GM12878 (cell line): ENCODE results near the gene PBRM1. TPM values are rescaled to one million over a fixed set of nuclear protein-coding genes. Genes with fewer than 3 reads are reported as not detected.

Experiments used
- ATAC-seq: fragments of 200-7000 bp; cut with Tn5 transposase; 3 replicates; pipeline ENCODE4 v1.9.1; 2020; ENCODE audit warnings: mild to moderate bottlenecking, moderate library complexity
- BruUV-seq: library from RNA; stranded (reverse); fragments of 400-500 nt; replicated peaks from 2 replicates; lab custom pipeline; 2021; lab: Mats Ljungman, UMichigan
- CTCF ChIA-PET: fragments of 300-600 bp; sonication (Branson Sonifier 250); formaldehyde crosslinking; extraction: SDS; loops from one replicate; lab custom pipeline; 2021; ENCODE audit warnings: inconsistent platforms; lab: Yijun Ruan, JAX
- POLR2A ChIA-PET: fragments of 350-600 bp; formaldehyde crosslinking; extraction: SDS; loops from one replicate; lab custom pipeline; 2021; ENCODE audit warnings: inconsistent platforms; lab: Charles Lee
- RAD21 ChIA-PET: fragments of 300-600 bp; sonication (Branson Sonifier 250); formaldehyde crosslinking; loops from one replicate; lab custom pipeline; 2023; ENCODE audit warnings: antibody characterized with exemption; ENCODE audit not compliant: unreplicated experiment; lab: Charles Lee
- SMC1A ChIA-PET: fragments of 300-600 bp; sonication (Branson Sonifier 250); formaldehyde crosslinking; loops from one replicate; lab custom pipeline; 2023; ENCODE audit not compliant: unreplicated experiment, uncharacterized antibody; lab: Charles Lee
- DNase-seq: peaks from one replicate; pipeline ENCODE4 v3.0.0-alpha.2; 2011; ENCODE audit warnings: low read depth, low spot score
- FAIRE-seq: peaks from 3 replicates; lab custom pipeline; 2011; peaks lifted over from hg19 to GRCh38; lab: Jason Lieb, UNC
- H2AFZ ChIP-seq: 2 replicates; pipeline ENCODE4 v1.6.0; 2011; ENCODE audit warnings: low read depth, low read length, control low read depth; ENCODE audit not compliant: control insufficient read depth
- H3K27ac ChIP-seq: 2 replicates; pipeline ENCODE4 v1.5.1; 2011; ENCODE audit warnings: control low read depth; ENCODE audit not compliant: control insufficient read depth, insufficient read depth
- H3K27me3 ChIP-seq, 2 experiments: replicated peaks in 1 of 2; 2 replicates each; pipeline versions ENCODE4 v1.6.0 to v1.6.1; 2011; ENCODE audit warnings: low read length in 1 of 2; ENCODE audit not compliant: control insufficient read depth in 2 of 2, insufficient read depth in 2 of 2
- H3K36me3 ChIP-seq, 2 experiments: 2 replicates each; pipeline ENCODE4 v1.5.1; 2011; ENCODE audit warnings: low read length in 1 of 2; ENCODE audit not compliant: control insufficient read depth in 2 of 2, insufficient read depth in 2 of 2
- H3K4me1 ChIP-seq: 2 replicates; pipeline ENCODE4 v1.6.1; 2011; ENCODE audit warnings: mild to moderate bottlenecking, low read length, moderate library complexity, mixed read lengths; ENCODE audit not compliant: control insufficient read depth, insufficient read depth
- H3K4me2 ChIP-seq: 2 replicates; pipeline ENCODE4 v1.6.0; 2011; ENCODE audit warnings: control low read depth; ENCODE audit not compliant: control insufficient read depth, insufficient read depth
- H3K4me3 ChIP-seq: fragments of 200-600 bp; sonication (generic); 2 replicates; pipeline ENCODE4 v1.5.1; 2016
- H3K79me2 ChIP-seq: 2 replicates; pipeline ENCODE4 v1.6.0; 2011; ENCODE audit warnings: low read length; ENCODE audit not compliant: control insufficient read depth, insufficient read depth
- H3K9ac ChIP-seq: 2 replicates; pipeline ENCODE4 v1.8.0; 2011; ENCODE audit warnings: low read length, control low read depth, mixed read lengths; ENCODE audit not compliant: control insufficient read depth, insufficient read depth
- H3K9me3 ChIP-seq: replicated peaks from 3 replicates; pipeline ENCODE4 v1.5.1; 2011; ENCODE audit warnings: mild to moderate bottlenecking, low read length; ENCODE audit not compliant: control insufficient read depth, insufficient read depth
- H4K20me1 ChIP-seq: 2 replicates; pipeline ENCODE4 v1.6.0; 2011; ENCODE audit not compliant: control insufficient read depth, insufficient read depth
- ATF7 ChIP-seq: fragments of 450-650 bp; IDR thresholded peaks from 2 replicates; pipeline ENCODE4 v1.6.1; 2016; ENCODE audit warnings: low read depth, mild to moderate bottlenecking
- BMI1 ChIP-seq: fragments of 450-650 bp; IDR thresholded peaks from 2 replicates; pipeline ENCODE4 v1.6.1; 2016; ENCODE audit warnings: mild to moderate bottlenecking, moderate library complexity, borderline replicate concordance
- EGR1 ChIP-seq, 2 experiments: IDR thresholded peaks; 1 replicate in 1 of 2; 2 replicates in 1 of 2; pipeline ENCODE4 v1.6.1; 2011 to 2012; ENCODE audit warnings: low read depth in 2 of 2, low read length in 2 of 2, borderline replicate concordance in 1 of 2, mild to moderate bottlenecking in 1 of 2, moderate library complexity in 1 of 2
- KAT2A ChIP-seq: conservative IDR thresholded peaks from 2 replicates; pipeline ENCODE4 v1.6.1; 2011; ENCODE audit warnings: low read depth, low read length; ENCODE audit not compliant: control insufficient read depth
- LARP7 ChIP-seq: fragments of 450-650 bp; IDR thresholded peaks from 2 replicates; pipeline ENCODE4 v1.6.1; 2017; ENCODE audit warnings: mild to moderate bottlenecking
- MTA3 ChIP-seq: IDR thresholded peaks from 2 replicates; pipeline ENCODE4 v1.6.1; 2012; ENCODE audit warnings: low read length, inconsistent platforms, borderline replicate concordance
- PML ChIP-seq: IDR thresholded peaks from 2 replicates; pipeline ENCODE4 v1.6.1; 2012; ENCODE audit warnings: low read length, inconsistent platforms
- RUNX3 ChIP-seq: IDR thresholded peaks from 2 replicates; pipeline ENCODE4 v1.6.1; 2012; ENCODE audit warnings: low read length, inconsistent platforms
- TBL1XR1 ChIP-seq: IDR thresholded peaks from 2 replicates; pipeline ENCODE4 v1.6.1; 2012; ENCODE audit warnings: low read depth, low read length, improper control_type of control experiment
- WGBS: methylation state at CpG from one replicate; pipeline ENCODE4 v1.1.6; 2016; ENCODE audit warnings: low lambda C conversion rate; ENCODE audit not compliant: insufficient replicate concordance, insufficient coverage; ENCODE audit errors: missing lambda C conversion rate; 5-methylcytosine and 5-hydroxymethylcytosine counted together
- in situ Hi-C: fragments of 300-500 bp; cut with MboI; formaldehyde crosslinking; loops from 9 replicates; pipeline ENCODE4 v1.14.3; 2018; ENCODE audit warnings: mixed read lengths
- intact Hi-C: fragments of 100-400 bp; cut with micrococcal nuclease; formaldehyde crosslinking; loops from one replicate; pipeline ENCODE4 v1.14.2; 2022; ENCODE audit not compliant: unreplicated experiment
- polyA plus RNA-seq, 11 experiments: library from polyadenylated mRNA; depleted of rRNA in 4 of 11; unstranded in 6 of 11; stranded (reverse) in 5 of 11; fragments of >200 nt; fragmentation: Nextera tagmentation in 4 of 11; fragmentation: Illumina TruSeq in 1 of 11; extraction: Ambion mirVana in 4 of 11; extraction: Trizol in 1 of 11; gene quantifications; 1 replicate in 1 of 11; 2 replicates in 10 of 11; pipeline versions ENCODE4 v1.2.1 to v1.2.3, GENCODE V29; 2011 to 2016; ENCODE audit warnings: inconsistent platforms in 2 of 11, missing spikeins in 2 of 11, low read depth in 1 of 11
- total RNA-seq, 4 experiments: library from RNA; depleted of rRNA in 3 of 4; stranded (reverse); fragments of >200 nt in 3 of 4; fragmentation: Illumina TruSeq in 1 of 4; extraction: Trizol in 1 of 4; gene quantifications; 2 replicates each; pipeline versions ENCODE4 v1.2.1 to v1.2.3, GENCODE V29; 2013 to 2021
- TF ChIP-seq, protein P1 (sequence below): IDR thresholded peaks from 2 replicates; pipeline ENCODE4 v1.6.1; 2011; ENCODE audit warnings: borderline replicate concordance, low read depth, mild to moderate bottlenecking, moderate library complexity, mixed read lengths, low read length; ENCODE audit not compliant: insufficient read depth; ENCODE audit errors: extremely low read length
- TF ChIP-seq, protein P2 (sequence below): IDR thresholded peaks from 2 replicates; pipeline ENCODE4 v1.6.1; 2012; ENCODE audit warnings: mild to moderate bottlenecking, low read depth, low read length

Gene PBRM1
- total and polyA plus RNA-seq, 10 of the 15 experiments (the other 5 are each of a cell fraction or from before 2014, with no cell fraction given), result 8.9 to 88.9 (median 39.3) TPM

DNA sequence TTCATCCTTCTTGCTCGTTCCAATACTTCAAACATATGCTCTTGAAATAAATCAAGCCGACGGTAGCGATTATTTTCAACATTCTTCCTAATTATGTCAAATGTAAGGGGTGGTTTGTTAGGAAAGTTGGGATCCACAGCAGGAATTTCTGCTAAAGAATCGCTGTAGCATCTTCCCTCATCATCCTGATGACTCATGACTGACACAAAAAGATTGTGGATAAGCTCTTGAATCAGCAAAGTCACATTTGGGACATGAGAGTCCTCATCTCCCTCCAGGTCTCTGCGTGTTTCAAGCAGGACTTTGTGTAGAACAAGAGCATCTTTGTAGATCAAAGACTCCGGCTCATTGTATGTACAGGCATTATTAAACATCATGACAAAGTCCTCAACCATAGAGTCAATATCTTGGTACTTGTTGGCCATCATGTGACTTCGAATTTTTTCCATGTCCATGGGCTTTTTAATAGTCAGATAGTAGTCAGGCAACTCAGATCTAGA, 76.3 kb downstream of the PBRM1 start:
- CTCF ChIA-PET, result no interaction called here
- no peak for ATAC-seq
- 99% methylated on average over 8 of the region's 8 CpGs for WGBS
- no peak for DNase-seq
- POLR2A ChIA-PET, result no interaction called here
- BruUV-seq, result TSS peak; percentile 28
- no peak overlapping the region for H2AFZ ChIP-seq
- no peaks in the 10 kb centered on the region for H3K4me1 ChIP-seq
- H3K36me3 ChIP-seq, result peaks cover 3 to 26% of the 10 kb centered on the region in 2 experiments
- in situ Hi-C loops, result no loop called here
- no peaks in the 10 kb centered on the region for H3K27me3 ChIP-seq
- RAD21 ChIA-PET, result no interaction called here
- H3K4me2 ChIP-seq, result no peak overlapping the region
- SMC1A ChIA-PET, result no interaction called here
- no peak overlapping the region for H3K27ac ChIP-seq
- no peak for FAIRE-seq
- no peak for TF ChIP-seq BMI1
- TF ChIP-seq PML, result no peak
- TF ChIP-seq TBL1XR1, result no peak
- no peak for TF ChIP-seq MTA3
- no peak for TF ChIP-seq ATF7
- TF ChIP-seq, protein P1, sequence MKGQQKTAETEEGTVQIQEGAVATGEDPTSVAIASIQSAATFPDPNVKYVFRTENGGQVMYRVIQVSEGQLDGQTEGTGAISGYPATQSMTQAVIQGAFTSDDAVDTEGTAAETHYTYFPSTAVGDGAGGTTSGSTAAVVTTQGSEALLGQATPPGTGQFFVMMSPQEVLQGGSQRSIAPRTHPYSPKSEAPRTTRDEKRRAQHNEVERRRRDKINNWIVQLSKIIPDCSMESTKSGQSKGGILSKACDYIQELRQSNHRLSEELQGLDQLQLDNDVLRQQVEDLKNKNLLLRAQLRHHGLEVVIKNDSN, result no peak
- no peak for TF ChIP-seq LARP7
- TF ChIP-seq EGR1 (IDR thresholded peaks at IDR 0.05; ENCODE audit: borderline replicate concordance in 1 of 2, low read depth in 2 of 2, low read length in 2 of 2), result no peak
- no peak for TF ChIP-seq KAT2A
- no peak for TF ChIP-seq RUNX3
- TF ChIP-seq, protein P2, sequence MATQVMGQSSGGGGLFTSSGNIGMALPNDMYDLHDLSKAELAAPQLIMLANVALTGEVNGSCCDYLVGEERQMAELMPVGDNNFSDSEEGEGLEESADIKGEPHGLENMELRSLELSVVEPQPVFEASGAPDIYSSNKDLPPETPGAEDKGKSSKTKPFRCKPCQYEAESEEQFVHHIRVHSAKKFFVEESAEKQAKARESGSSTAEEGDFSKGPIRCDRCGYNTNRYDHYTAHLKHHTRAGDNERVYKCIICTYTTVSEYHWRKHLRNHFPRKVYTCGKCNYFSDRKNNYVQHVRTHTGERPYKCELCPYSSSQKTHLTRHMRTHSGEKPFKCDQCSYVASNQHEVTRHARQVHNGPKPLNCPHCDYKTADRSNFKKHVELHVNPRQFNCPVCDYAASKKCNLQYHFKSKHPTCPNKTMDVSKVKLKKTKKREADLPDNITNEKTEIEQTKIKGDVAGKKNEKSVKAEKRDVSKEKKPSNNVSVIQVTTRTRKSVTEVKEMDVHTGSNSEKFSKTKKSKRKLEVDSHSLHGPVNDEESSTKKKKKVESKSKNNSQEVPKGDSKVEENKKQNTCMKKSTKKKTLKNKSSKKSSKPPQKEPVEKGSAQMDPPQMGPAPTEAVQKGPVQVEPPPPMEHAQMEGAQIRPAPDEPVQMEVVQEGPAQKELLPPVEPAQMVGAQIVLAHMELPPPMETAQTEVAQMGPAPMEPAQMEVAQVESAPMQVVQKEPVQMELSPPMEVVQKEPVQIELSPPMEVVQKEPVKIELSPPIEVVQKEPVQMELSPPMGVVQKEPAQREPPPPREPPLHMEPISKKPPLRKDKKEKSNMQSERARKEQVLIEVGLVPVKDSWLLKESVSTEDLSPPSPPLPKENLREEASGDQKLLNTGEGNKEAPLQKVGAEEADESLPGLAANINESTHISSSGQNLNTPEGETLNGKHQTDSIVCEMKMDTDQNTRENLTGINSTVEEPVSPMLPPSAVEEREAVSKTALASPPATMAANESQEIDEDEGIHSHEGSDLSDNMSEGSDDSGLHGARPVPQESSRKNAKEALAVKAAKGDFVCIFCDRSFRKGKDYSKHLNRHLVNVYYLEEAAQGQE, result no peak
- TF ChIP-seq, all 136 proteins: peak for 0
- intact Hi-C loops, result no loop called here
- no peak overlapping the region for H3K9ac ChIP-seq
- H3K79me2 ChIP-seq, result no peaks in the 10 kb centered on the region
- no peak overlapping the region for H3K4me3 ChIP-seq
- H3K9me3 ChIP-seq, result no peaks in the 10 kb centered on the region
- no peaks in the 10 kb centered on the region for H4K20me1 ChIP-seq
